Mammary microvascular endothelial cell (primary cell): ENCODE results near the gene OR2AG2. TPM values are rescaled to one million over a fixed set of nuclear protein-coding genes. Genes with fewer than 3 reads are reported as not detected.

Experiments used
- total RNA-seq: library from RNA; depleted of rRNA; stranded (reverse); fragments of >200 nt; gene quantifications from 2 replicates; pipeline ENCODE4 v1.2.3, GENCODE V29; 2015

The OR2AG2 gene, protein sequence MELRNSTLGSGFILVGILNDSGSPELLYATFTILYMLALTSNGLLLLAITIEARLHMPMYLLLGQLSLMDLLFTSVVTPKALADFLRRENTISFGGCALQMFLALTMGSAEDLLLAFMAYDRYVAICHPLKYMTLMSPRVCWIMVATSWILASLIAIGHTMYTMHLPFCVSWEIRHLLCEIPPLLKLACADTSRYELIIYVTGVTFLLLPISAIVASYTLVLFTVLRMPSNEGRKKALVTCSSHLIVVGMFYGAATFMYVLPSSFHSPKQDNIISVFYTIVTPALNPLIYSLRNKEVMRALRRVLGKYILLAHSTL
- total RNA-seq, result not detected in 2 replicates

DNA sequence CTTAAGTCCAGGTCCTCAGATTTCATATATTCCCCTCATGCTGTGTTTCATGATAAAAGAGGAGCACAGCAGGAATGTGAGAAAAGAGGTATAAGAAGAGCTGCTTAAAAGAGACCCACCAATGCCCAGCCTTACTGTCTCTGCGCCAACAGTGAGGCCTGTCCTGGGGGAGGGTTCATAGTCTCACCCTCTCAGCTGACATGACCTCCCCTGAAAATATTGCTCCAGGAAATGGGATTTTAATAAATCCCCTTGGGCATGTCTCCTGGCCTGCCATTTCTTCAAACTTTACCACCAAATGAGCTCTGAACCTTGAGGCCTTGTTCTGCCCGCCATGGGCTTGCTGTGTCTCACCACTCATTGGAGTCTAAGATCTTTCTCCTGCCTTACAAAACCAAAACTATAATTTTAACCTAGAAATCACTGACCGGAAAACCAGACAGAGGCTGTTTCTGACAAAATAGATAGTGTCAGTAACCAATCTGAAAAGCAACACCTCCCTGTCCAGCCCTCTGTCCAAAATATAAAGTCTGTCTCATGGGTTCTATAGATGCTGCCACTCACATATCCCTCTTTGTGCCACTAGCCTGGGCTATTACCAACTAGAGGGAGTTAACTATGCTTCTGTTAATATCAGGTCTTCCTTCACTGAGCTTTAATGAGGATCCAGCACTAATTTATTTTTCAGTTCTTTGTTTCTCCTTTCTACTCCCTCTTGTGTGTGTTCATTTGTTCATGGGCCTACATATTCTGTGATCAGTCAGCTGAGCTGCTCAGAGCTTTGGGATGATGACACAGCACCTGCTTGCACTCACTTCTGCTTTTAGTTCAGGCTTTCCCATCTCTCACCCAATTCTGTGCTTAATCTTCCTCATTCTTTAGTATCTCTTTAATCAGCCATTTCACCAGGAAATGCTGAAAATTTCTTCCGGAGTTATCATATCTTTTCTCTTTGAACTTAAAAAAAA, at the start of gene OR2AG2:
OR2AG2 (minus strand) TSS at position 51 of the 968 bp plus-strand sequence. CDS start 3,019 bp downstream, outside the sequence.

DNA sequence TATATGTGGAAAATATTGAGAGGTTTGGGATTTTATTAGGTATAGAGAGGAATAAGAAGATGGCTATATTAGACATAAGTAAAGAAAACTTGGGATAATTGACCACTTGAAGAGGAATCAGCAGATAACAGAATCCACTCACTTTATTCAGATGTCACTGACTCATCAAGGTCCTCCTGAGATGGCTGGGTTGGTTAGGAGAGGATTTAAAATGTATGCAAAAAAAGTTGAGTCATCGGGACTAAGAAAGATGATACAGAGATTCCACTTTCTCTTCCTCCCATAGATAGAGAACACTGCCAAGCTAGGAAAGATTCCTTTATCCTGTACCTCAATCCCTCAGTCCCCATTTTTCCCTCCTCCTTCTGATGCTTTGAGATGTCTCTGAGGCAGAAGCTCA, 27.6 kb upstream of the OR2AG2 start, which contains the start of gene OR6A2:
OR6A2 (minus strand) TSS at position 288 of the 400 bp plus-strand sequence. CDS start 3,981 bp downstream, outside the sequence.

DNA sequence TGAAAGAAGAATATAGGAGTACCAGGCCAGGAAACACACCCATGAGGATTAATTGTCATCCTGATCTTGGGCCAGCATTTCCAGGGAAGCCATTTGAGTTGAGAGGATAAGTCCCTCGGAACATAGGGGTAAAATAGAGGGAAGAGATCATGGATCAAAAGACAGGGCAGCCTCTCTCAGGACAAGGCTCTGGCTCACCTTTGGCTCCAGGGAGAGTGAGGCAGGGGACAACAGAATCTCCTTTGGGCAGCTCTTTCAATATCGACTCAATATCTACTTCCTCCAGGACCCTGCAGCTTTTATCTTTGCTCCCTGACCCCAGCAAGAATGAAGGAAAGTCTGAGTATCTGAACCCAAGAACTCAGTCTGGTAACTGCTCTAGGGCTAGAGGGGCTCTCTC, 10.9 kb upstream of the OR2AG2 start, which contains the start of gene OR2AG1:
OR2AG1 (plus strand) TSS at position 301 of the 400 bp plus-strand sequence. CDS start 2,018 bp downstream, outside the sequence.

Other genes with a start within 250 kb of the OR2AG2 start
- gene RRP8, start 168.4 kb downstream of the OR2AG2 start, total RNA-seq, result 17.4 and 19.6 TPM in 2 replicates
- gene ILK, start 168.2 kb downstream of the OR2AG2 start, total RNA-seq, result 179 and 196 TPM in 2 replicates
- 37.4 and 42.3 TPM in 2 replicates for gene TAF10, start 159.8 kb downstream of the OR2AG2 start, total RNA-seq
- 51.3 and 99.0 TPM in 2 replicates for gene TPP1, start 152.6 kb downstream of the OR2AG2 start, total RNA-seq
- gene DCHS1, start 116.2 kb downstream of the OR2AG2 start, total RNA-seq, result 22.5 and 23.9 TPM in 2 replicates
- 99.3 and 103 TPM in 2 replicates for gene MRPL17, start 88.6 kb downstream of the OR2AG2 start, total RNA-seq
- not detected in 2 replicates for gene OR2AG1, start 11.0 kb upstream of the OR2AG2 start, total RNA-seq
- gene OR6A2, start 27.7 kb upstream of the OR2AG2 start, total RNA-seq, result 0.07 TPM in 1 of 2 replicates, not detected in the other
- gene OR10A5, start 73.7 kb upstream of the OR2AG2 start, total RNA-seq, result not detected in 2 replicates
- gene OR10A2, start 91.1 kb upstream of the OR2AG2 start, total RNA-seq, result not detected in 2 replicates
- gene OR10A4, start 104.6 kb upstream of the OR2AG2 start, total RNA-seq, result not detected in 2 replicates
- gene OR2D2, start 120.5 kb upstream of the OR2AG2 start, total RNA-seq, result not detected in 2 replicates
- gene OR2D3, start 149.0 kb upstream of the OR2AG2 start, total RNA-seq, result not detected in 2 replicates
- 1.4 and 1.7 TPM in 2 replicates for gene ZNF215, start 154.4 kb upstream of the OR2AG2 start, total RNA-seq
- 0.44 TPM in 1 of 2 replicates, not detected in the other for gene ZNF214, start 248.4 kb upstream of the OR2AG2 start, total RNA-seq
- gene NLRP14, start 248.5 kb upstream of the OR2AG2 start, total RNA-seq, result not detected in 2 replicates